ENCODE data around the gene C1orf141.
"Not testable (repeated sequence)": the region's sequence is repeated elsewhere in the genome, so short reads cannot be mapped to it uniquely, and the experiment has no call there.

Gene C1orf141

GRCh38 chr1:67141832-67142231, 7.1 kb upstream of the C1orf141 start:
- not testable (repeated sequence) for DNase-seq

- no peak for DNase-seq
These were observed 5.7 kb upstream of the C1orf141 start for GRCh38 chr1:67140460-67140859.

GRCh38 chr1:67138813-67139499, 4.2 kb upstream of the C1orf141 start:
- no peak for DNase-seq

GRCh38 chr1:67137307-67137753, 2.6 kb upstream of the C1orf141 start:
- DNase-seq = no peak

GRCh38 chr1:67135354-67135753, 584 bp upstream of the C1orf141 start:
- DNase-seq = no peak

- no peak for DNase-seq
These were observed 1.6 kb downstream of the C1orf141 start for GRCh38 chr1:67133177-67133576.

- DNase-seq = no peak
These were observed 4.1 kb downstream of the C1orf141 start for GRCh38 chr1:67130673-67131072.

- no peak for DNase-seq
These were observed 7.8 kb downstream of the C1orf141 start for GRCh38 chr1:67126974-67127373.

GRCh38 chr1:67126111-67126746, 8.5 kb downstream of the C1orf141 start:
- no peak for DNase-seq

- DNase-seq = no peak
These were observed 10.3 kb downstream of the C1orf141 start for GRCh38 chr1:67124455-67124854.

- DNase-seq = no peak
These were observed 13.7 kb downstream of the C1orf141 start for GRCh38 chr1:67120855-67121619.

- no peak for DNase-seq
These were observed 16.1 kb downstream of the C1orf141 start for GRCh38 chr1:67118646-67119045.

GRCh38 chr1:67118191-67118590, 16.6 kb downstream of the C1orf141 start:
- DNase-seq = no peak

GRCh38 chr1:67114162-67114561, 20.6 kb downstream of the C1orf141 start:
- no peak for DNase-seq

- no peak for DNase-seq
These were observed 24.4 kb downstream of the C1orf141 start for GRCh38 chr1:67110352-67110751.

GRCh38 chr1:67105508-67105907, 29.3 kb downstream of the C1orf141 start:
- no peak for DNase-seq

GRCh38 chr1:67103548-67103947, 31.2 kb downstream of the C1orf141 start:
- no peak for DNase-seq

- DNase-seq = no peak
These were observed 33.9 kb downstream of the C1orf141 start for GRCh38 chr1:67100833-67101232.

GRCh38 chr1:67097305-67097704, 37.5 kb downstream of the C1orf141 start:
- DNase-seq = no peak

- no peak for DNase-seq
These were observed 40.6 kb downstream of the C1orf141 start for GRCh38 chr1:67094191-67094590.

- no peak for DNase-seq
These were observed 45.0 kb downstream of the C1orf141 start for GRCh38 chr1:67089685-67090208.

GRCh38 chr1:67088440-67088839, 46.3 kb downstream of the C1orf141 start:
- no peak for DNase-seq

- DNase-seq = no peak
These were observed 49.4 kb downstream of the C1orf141 start for GRCh38 chr1:67085326-67085725.

All from NCI-H187 treated with DMSO at 0.1 percent for 48 hours (cell line).